GM18519 (cell line): ENCODE data around the gene CNOT9.

ENCODE experiments used
- ATAC-seq: cut with Tn5 transposase; IDR thresholded peaks from one replicate; pipeline ENCODE4 v1.9.1; 2021; ENCODE audit warnings: mild to moderate bottlenecking, moderate library complexity; ENCODE audit not compliant: unreplicated experiment, low FRiP score

Gene CNOT9

DNA sequence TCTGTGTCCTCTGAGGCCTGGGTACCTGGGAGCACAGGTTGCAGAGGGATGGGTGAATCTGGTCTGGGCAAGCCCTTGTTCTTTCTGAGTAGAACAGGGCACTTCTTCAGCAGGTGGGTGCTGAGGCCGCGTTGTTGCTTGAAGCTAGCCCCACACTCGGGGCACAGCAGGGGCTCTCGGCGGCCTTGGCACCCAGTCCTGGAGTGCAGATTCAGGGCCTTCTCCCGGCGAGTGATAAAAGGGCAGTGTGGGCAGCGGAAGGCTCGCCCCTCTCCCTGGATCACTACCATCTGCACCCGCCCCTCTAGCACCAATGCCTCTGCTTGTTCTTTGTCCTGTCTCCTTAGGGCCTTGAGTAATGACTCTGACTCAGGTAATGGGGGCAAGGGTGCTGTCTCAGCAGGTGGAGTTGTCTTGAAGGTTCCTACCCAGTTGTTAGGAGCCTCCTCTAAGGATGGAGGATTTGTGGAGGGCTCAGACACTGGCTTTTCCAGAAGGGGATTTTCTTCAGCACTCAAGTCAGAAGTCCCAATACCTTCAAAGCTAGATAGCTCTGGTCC is 75.2 kb downstream of the CNOT9 start:
- no peak for ATAC-seq

DNA sequence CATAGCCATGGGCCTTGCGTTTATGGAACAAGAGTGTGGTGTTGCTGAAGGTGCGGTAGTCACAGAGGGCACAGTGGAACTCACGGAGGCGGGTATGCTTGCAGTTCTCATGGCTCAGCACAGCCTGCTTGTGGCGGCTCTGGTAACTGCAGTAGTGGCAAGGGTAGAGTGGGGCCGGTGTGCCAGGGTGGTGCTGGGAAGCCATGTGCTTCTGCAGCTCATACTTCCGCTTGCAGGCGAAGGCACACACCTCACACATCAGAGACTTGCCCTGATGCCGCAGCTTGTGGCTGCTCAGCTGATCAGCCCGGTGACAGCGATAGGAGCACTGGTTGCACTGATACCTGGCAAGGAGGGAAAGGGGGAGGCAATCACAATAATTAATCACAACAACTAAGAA is 76.1 kb downstream of the CNOT9 start:
- no peak for ATAC-seq

- no peak for ATAC-seq
Observed at GRCh38 chr2:218645126-218645525, 76.5 kb downstream of the CNOT9 start.
